Measurements from ENCODE around the gene ZNF879.

ZNF879 gene

GRCh38 chr5:179023528-179024189 is at the start of gene ZNF879:
Gene ZNF879, plus strand, starts transcription at chr5:179023804. Its CDS starts 1,201 bp downstream, at chr5:179025005.
- peak; percentile 96 for DNase-seq (ENCODE audit: low spot score)

GRCh38 chr5:178981381-178981780 is 42.2 kb upstream of the ZNF879 start:
- no peak for DNase-seq (ENCODE audit: low spot score)

- no peak for DNase-seq (ENCODE audit: low spot score)
These were observed 40.7 kb upstream of the ZNF879 start for GRCh38 chr5:178982941-178983340.

- DNase-seq (ENCODE audit: low spot score) = no peak
These were observed 39.9 kb upstream of the ZNF879 start for GRCh38 chr5:178983728-178984127.

DNA sequence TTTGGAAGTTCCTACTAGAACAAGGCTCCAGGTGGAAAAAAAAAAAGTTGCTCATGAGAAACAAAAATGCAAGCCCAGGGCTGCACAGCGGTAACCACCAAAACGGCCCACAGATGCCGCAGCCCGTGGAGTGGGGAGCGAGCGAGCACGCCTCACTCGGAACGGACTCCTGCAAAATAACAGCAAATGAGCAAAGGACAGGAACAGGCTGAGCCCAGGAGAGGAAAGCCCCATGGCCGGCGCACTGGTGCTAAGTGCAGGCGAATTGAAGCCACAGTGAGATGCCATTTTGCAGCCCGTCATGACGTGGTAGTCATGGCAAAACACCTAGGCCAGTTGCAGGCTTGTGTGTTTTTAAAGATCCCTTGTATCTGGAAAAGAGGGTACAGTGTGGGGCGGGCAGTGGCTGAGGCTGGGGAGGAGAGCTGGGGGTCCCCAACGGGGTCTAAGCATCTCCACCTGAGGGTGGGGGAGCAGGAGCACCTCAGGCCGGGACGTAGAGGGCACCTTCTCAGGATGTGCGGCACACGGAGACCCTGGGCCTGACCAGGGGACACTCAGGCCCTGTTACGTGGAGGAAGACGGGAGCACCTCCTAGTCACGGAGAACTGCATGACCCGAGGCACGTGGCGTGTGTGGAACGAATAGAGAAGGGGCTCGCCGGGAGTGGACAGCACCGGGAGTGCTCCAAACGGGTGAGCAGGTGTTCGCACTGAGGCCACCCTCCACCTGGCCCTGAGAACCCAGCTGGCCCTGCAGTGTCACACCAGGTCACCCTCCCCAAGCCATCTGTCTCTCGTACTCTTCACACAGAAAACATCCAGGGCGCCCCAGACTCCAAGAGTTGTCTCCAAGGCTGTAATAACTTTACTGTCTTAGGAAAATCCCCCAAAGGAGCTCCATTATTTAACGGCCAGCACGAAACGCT is 39.2 kb upstream of the ZNF879 start:
- DNase-seq (ENCODE audit: low spot score) = no peak

GRCh38 chr5:178986326-178986960 is 37.2 kb upstream of the ZNF879 start:
- DNase-seq (ENCODE audit: low spot score) = no peak

DNA sequence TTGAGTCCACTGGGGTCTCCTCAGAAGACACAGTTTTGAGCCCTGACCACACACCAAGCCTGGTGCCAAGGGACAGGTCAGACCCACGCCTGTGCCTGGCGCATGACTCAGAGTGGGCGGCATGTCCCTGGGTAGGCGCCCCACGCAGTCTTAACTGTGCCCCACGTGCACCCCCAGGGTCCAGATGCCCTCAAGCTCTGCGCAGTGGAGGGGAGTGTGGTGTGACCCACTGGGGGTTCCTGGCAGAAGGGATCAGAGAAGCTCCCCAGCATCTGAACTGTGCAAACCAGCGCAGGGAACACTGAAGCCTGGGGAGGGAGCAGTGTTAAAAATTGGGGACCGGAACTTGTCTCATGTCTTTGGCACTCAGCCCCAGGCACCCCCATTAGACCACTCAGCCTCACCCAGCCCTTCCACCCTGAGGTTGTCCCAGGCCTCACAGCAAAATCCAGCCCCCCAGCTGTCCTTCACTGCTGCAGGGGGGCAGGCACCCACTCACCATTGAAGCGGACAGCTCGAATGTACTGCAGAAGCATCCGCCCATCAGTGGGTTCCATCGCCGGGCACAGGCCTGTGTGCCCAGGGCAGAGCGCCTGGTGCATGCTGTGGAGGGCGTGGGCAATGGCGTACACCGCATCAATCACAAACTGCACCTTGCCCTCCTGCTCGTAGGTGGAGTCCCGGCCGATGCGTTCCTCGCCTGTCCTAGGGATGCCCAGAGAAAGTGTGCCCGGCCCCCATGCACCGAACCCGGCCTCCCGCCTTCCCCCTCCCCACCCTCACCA is 35.0 kb upstream of the ZNF879 start:
- no peak for DNase-seq (ENCODE audit: low spot score)

DNA sequence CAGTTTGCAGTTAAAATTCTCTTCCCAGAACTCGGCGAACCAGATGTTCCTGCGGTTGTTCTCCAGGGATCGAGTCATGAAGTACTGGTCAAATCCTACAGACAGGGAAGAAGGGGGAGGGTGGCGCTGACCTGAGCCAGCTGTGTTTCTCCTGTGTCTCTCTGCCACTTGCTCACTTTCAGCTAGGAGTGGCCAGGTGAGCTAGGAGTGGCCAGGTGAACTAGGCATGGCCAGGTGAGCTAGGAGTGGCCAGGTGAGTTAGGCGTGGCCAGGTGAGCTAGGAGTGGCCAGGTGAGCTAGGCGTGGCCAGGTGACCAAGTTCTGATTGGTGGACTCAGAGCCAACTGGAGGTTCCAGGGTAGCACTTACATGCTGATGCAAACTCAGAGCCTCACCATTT is 34.3 kb upstream of the ZNF879 start:
- DNase-seq (ENCODE audit: low spot score) = no peak

GRCh38 chr5:178990491-178990890 is 33.1 kb upstream of the ZNF879 start:
- DNase-seq (ENCODE audit: low spot score) = no peak

DNA sequence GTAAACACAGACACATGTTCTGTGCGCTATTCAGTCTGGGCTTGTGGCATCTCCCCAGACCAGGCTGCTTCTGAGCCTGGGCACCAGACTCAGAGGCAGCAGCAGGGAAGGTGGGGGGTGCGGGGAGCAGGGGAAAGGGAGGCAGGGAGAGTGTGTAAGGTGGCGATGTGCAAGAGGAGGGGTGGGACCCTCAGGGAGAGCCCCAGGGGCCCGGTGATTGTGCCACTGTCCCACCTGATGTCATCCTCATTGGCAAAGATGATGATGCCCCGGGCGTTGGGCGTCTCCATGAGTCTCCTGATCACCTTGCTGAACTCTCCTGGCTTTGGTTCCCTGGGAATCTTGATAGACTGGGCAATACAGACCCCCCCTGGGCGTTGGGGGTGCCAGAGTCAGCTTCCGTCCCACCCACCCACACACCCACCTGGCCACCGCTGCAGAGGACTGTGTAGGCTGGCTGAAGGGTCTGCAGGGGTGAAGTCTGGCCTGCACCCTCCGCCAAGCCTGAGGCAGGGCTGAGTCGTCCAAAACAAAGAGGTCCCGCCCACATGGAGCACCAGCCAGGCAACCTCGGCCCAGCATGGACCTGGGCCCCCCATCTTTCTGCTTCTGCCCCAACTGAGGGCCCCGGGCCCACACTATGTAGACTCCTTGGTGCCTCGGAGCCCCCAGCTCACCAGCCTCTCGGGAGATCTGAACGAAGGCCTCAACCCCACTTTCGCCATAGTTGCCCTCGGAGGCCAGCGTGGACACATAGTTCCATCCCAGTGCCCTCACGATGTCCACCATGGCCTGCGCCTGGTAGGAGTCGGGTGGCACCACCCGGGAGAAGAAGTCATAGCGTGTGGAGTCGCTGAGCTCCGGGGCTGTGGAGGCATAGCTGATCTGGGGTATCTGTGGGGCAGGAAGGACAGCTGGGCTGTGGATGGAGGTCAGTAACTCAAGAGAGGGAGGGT is 32.1 kb upstream of the ZNF879 start:
- no peak for DNase-seq (ENCODE audit: low spot score)

GRCh38 chr5:178992291-178992895 is 31.2 kb upstream of the ZNF879 start:
- DNase-seq (ENCODE audit: low spot score) = no peak

DNA sequence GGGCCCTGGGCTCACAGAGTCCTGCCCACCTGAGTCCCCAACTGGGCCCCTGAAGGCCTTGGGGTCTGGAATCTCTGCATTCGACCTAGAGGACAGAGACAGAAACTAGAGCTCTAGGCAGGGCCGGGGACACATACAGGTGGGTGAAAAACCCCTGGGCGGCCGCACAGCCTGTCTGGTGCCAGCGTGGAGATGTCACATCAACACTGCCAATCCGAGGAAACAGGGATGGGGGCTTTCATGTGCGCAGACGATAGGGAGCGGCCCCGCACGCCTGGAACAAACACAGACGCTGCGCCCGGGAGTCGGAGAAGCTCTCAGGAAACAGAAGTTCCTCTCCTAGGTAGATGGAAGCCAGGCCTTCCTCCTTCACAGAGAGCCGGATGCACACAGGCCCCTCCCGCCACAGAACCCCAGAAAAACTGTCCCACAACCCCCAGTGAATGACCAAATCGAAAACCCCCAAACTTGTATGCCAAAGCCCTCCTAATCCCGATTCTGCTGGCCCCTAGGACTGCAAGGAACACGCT is 30.3 kb upstream of the ZNF879 start:
- no peak for DNase-seq (ENCODE audit: low spot score)

DNA sequence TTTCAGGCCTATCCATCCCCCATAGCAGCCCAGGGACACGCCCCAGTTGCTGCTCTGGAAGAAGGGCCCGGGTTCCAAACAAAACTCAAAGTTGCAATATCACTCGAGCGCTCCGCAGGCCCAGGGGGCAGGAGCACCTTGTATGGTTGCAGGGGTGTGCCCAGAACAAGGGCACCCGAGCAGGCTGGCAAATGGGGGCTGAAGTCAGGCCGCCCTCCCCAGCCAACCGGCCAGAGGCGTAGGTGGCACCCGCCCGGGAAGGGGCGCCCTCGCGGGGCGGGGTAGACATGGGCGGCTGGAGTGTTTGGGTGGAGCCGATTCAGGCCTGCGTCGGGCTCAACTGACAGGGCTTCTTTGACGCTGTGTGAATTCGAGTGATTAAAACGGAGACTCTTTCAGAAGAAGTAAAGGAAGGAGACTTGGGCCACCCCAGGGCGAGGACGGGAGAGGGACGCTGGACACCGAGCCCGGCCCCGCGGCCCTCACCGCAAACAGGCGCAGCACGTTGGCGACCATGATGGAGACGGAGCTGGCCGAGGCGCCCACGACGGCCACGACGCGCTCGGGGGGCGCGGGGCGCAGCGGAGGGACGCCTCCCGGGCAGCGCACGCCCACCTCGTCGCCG is 29.5 kb upstream of the ZNF879 start:
- no peak for DNase-seq (ENCODE audit: low spot score)

GRCh38 chr5:178994580-178995340 is 28.8 kb upstream of the ZNF879 start, which contains the start of gene GRM6:
Gene GRM6, minus strand, starts transcription at chr5:178995320. Its CDS starts 376 bp downstream, at chr5:178994944.
- no peak for DNase-seq (ENCODE audit: low spot score)

- DNase-seq (ENCODE audit: low spot score) = no peak
These were observed 28.3 kb upstream of the ZNF879 start for GRCh38 chr5:178995341-178995690.

DNA sequence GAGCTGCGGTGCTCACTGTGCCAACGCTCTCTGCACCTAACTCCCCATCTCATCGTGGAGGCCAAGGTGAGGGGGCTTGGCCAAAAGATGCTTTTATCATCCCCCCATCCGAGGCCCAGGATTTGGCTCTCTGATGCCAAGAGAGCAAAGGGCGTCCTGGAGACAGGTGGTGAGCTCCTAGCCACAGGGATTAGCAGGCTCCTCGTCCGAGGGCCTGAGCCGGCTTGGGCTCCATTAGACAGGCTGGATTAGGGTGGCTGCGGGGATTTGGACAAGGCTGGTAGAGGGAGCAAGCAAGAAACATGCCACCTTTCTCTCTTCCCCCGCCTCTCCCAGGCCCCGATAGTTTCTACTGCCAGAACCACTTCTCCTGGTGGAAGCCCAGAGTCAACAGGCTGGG is 27.4 kb upstream of the ZNF879 start:
- no peak for DNase-seq (ENCODE audit: low spot score)

DNA sequence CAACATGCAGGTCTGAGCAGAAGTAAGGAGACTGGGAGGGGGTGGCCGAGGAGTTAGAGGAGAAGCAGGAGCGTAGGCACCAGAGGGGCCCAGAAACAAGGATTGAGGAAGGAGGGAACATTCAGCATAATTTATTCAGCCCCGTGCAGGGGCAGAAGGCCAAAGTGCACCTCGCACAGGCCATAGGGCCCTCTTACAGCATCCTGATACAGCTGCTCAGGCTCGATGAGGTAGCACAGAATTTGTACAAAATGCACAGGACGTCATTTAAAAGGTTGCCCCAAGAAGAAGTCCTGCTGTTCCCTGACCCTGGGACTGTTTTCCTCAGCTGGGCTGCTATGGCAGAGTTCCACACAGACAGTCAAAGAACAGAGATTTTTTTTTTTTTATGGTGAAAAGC is 26.4 kb upstream of the ZNF879 start:
- DNase-seq (ENCODE audit: low spot score) = no peak

- no peak for DNase-seq (ENCODE audit: low spot score)
These were observed 25.2 kb upstream of the ZNF879 start for GRCh38 chr5:178998441-178998840.

GRCh38 chr5:179006564-179006963 is 17.0 kb upstream of the ZNF879 start:
- no peak for DNase-seq (ENCODE audit: low spot score)
